GM19193 (cell line): Measurements from ENCODE around the gene MPP7.

Experiments
- POLR2A ChIP-seq: IDR thresholded peaks from 4 replicates; pipeline ENCODE4 v1.6.1; 2011; ENCODE audit not compliant: insufficient read depth, insufficient read length; ENCODE audit errors: extremely low read depth

Gene MPP7

DNA sequence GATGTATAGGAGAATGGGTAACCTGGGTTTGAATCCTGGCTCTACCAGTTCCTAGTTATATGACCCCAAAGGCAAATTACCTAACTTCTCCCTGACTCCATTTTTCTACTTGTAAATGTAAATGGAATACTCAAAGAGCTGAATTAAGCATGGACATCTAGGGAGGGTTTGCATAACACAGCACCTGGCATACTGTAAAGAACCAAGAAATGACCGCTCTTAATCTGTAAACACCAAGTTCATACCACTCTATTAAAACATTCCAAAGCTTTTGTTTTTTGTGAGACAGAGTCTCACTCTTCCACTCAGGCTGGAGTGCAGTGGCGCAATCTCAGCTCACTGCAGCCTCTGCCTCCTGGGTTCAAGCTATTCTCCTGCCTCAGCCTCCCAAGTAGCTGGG is 19.6 kb downstream of the MPP7 start:
- no peak for TF ChIP-seq POLR2A

- no peak for TF ChIP-seq POLR2A
Measured at GRCh38 chr10:28282336-28282735, 20.5 kb downstream of the MPP7 start.

- TF ChIP-seq POLR2A, result no peak
Measured at GRCh38 chr10:28281726-28282315, 21.0 kb downstream of the MPP7 start.

GRCh38 chr10:28280652-28281051 is 22.2 kb downstream of the MPP7 start:
- TF ChIP-seq POLR2A, result no peak

- TF ChIP-seq POLR2A, result no peak
Measured at GRCh38 chr10:28279878-28280277, 23.0 kb downstream of the MPP7 start.

DNA sequence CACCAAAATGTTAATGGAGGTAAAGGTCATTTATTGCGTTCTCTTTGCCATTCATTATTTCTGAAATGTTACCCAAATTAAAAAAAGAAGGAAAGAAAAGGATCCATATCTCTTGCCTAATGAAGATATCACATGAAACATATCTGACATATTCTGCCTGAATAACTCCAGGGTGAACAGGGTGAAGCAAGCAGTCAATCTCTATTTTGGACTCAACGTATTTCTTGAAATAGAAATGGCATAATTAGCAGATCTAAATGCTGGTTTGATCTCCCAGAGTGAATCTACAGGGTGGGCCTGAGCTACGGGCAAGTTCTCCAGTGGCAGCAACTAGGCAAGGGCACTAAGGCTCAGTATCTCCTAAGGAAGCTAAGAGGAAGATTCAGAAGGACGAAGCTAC is 24.0 kb downstream of the MPP7 start:
- TF ChIP-seq POLR2A, result no peak

DNA sequence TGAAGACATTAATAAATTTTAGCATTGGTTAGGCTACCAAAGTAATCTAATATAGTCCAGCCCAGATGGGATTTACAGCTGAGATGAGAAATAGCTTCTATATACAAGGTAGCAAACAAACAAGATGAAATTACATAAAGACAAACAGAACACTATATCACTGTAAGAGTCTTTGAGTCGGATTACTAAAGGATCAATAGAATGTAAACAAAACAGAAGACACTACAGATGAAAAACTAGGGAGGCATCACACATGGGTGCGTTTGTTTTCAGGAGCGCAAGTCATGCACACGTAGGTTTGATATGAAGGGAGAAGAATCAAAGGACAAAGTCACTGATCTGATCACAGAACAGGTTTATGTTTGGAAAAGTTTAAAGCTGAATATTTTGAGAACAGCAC is 26.5 kb downstream of the MPP7 start:
- TF ChIP-seq POLR2A, result no peak

DNA sequence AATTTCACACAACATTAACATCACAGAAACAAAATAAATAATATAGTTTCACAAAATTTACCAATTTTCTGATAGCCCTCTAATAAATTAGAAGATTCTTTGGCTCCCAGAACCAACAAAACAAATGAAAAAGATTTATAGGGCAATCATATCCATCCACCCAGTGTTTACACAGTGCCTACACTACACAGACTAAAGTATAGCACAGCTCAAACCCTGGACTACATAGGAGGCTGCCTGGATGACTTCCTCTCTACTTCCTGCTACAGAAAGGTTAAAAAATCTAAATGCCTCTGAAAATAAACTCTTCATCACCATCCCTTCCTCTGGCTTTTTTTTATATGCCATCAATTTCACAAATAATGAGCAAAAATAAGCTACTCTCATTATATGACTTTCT is 28.4 kb downstream of the MPP7 start:
- TF ChIP-seq POLR2A, result no peak

GRCh38 chr10:28273343-28273742 is 29.5 kb downstream of the MPP7 start:
- TF ChIP-seq POLR2A, result no peak

DNA sequence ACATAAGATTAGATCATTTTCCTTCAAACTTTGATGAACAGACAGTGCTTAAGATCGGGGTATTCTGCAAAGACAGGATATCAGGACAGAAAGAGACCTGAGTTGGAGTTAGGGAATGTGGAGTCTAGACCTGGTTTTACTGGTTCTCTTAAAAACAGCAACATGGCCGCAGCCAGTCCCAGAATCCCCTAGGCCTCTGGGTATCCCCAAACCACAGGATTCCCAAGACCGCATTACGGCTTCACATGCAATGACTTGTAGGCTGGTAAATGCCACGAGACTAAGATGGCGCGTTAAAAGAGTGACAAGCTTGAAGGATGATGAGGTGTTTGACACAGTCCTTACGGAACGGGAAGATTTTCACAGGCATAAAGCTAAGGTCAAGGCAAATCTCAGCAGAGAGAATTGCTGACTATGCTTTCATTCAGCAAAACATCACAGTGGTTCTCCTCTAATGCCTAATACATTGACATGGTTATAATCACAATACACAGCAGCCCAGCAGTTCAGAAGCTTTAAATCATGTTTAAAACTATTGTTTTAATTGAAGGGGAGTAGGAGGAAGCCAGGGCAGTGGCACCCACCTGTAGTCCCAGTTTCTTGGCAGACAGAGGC is 32.9 kb downstream of the MPP7 start:
- TF ChIP-seq POLR2A, result no peak

- no peak for TF ChIP-seq POLR2A
Measured at GRCh38 chr10:28266449-28267224, 36.2 kb downstream of the MPP7 start.

- TF ChIP-seq POLR2A, result no peak
Measured at GRCh38 chr10:28263136-28263857, 39.6 kb downstream of the MPP7 start.

DNA sequence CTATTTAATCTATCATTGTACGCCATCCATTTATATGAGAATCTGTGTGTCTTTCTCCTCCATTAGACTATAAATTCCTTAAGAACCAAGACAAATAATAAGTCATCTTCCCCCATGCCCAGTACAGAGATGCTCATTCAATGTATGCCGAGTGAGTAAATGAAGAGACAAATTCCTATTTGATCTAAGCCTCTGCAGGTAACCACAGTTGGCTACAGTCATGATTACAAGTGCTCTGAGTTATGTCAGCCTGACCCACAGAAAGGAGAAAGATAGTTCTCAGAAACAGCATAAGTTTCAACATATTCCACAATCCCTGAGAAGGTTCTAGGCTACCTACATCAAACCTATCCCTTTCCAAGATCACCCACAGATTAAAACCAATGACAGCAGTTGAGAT is 46.1 kb downstream of the MPP7 start:
- TF ChIP-seq POLR2A, result no peak

DNA sequence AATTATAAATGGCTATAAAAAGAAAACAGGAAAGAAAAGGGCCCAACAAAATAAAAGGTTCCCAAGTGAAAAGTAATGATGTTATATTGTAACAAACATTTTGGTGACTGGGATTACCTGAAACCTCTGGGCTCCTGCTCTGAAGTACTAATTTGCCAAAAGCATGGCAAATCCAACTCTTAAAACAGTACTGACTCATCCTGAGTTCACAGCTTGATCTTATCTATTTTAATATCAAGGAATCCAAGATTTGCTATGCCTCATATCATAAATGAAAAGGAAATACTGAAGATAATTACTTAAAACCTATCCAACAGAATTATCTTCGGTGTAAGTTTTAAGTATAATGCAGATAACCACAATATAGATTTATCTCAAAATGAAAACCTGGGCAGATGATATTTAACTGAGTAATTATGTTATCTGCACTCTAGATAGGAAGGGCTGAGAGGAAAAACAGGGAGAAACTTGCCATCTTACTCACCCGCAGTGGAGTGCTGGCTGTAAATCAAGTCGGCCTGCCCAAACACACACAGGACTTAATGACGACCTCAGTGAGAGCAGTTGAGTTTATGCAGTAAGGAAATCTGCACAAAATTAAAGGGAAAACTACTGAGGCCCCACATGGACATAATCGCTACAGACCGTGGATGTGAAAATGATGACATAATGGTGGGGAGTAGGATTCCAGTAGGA is 48.4 kb downstream of the MPP7 start:
- TF ChIP-seq POLR2A, result no peak
